ENCODE measurements around the gene POU2F3. TPM values are rescaled to one million over a fixed set of nuclear protein-coding genes. Genes with fewer than 3 reads are reported as not detected.

The POU2F3 gene
- total RNA-seq, 2 donors from 2014 or later = 1.5 to 6.1 TPM

DNA sequence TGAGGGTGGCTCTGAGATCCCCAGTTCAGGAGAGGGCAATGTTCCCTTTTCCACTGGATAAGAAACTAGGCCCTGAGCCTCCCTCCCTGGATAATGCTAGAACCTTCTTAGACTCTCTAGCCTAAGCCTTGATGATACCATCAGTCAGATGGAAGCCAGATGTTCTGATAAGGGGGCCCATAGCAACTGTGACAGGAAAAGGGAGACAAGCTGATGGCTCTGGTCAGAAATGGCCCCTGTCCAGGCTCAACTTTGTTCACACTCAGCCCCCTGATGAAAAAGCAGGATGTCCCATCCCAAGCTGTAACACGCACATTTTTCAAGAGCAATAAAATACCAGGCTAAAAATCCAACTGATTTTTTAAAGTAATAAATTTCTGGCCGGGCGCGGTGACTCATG is 36.3 kb upstream of the POU2F3 start:
- TF ChIP-seq POLR2AphosphoS5 (IDR thresholded peaks at IDR 0.05) (no peak), POLR2A (IDR thresholded peaks at IDR 0.05) (no peak)
- TF ChIP-seq, protein P1, sequence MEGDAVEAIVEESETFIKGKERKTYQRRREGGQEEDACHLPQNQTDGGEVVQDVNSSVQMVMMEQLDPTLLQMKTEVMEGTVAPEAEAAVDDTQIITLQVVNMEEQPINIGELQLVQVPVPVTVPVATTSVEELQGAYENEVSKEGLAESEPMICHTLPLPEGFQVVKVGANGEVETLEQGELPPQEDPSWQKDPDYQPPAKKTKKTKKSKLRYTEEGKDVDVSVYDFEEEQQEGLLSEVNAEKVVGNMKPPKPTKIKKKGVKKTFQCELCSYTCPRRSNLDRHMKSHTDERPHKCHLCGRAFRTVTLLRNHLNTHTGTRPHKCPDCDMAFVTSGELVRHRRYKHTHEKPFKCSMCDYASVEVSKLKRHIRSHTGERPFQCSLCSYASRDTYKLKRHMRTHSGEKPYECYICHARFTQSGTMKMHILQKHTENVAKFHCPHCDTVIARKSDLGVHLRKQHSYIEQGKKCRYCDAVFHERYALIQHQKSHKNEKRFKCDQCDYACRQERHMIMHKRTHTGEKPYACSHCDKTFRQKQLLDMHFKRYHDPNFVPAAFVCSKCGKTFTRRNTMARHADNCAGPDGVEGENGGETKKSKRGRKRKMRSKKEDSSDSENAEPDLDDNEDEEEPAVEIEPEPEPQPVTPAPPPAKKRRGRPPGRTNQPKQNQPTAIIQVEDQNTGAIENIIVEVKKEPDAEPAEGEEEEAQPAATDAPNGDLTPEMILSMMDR (IDR thresholded peaks at IDR 0.05) = no peak
- Histone ChIP-seq H3K4me3 (no peak overlapping the region), H3K9me3 (no peaks in the 10 kb centered on the region), H3K27me3 (replicated peaks; ENCODE audit: insufficient read depth) (no peaks in the 10 kb centered on the region), H3K4me1 (replicated peaks) (peaks cover 3% of the 10 kb centered on the region), H3K36me3 (no peaks in the 10 kb centered on the region), H3K27ac (no peak overlapping the region)
- WGBS = 83% methylated on average over 4 of the region's 4 CpGs
- intact Hi-C loops (cut with DNase I) = no loop called here
- no peak for DNase-seq (ENCODE audit: low spot score)

DNA sequence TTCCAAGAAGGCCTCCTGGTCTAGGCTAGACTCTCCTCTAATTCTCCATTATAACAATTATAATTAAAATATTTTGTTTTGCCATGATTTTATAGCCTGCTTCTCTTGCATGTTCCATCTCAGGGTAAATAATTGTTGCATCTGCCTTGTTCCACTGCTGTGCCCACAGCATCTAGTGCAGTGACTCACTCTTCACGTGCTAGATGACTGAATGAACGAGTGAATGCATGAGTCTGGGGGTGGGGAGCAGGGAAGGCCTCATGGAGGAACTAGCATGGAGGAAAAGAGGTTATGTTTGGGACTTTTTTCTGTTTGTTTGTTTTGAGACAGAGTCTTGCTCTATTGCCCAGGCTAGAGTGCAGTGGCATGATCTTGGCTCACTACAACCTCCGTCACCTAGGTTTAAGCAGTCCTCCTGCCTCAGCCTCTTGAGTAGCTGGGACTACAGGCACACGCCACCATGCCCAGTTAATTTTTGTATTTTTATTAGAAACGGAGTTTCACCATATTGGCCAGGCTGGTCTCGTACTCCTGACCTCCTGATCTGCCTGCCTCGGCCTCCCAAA is 34.3 kb upstream of the POU2F3 start:
- DNase-seq (ENCODE audit: low spot score) = no peak
- 92% methylated on average over 7 of the region's 7 CpGs for WGBS
- intact Hi-C loops (cut with DNase I) = no loop called here
- H3K4me3 ChIP-seq = no peak overlapping the region
- no peaks in the 10 kb centered on the region for H3K9me3 ChIP-seq
- TF ChIP-seq POLR2AphosphoS5 (IDR thresholded peaks at IDR 0.05) = no peak
- TF ChIP-seq POLR2A (IDR thresholded peaks at IDR 0.05) = no peak
- TF ChIP-seq, protein P1 (IDR thresholded peaks at IDR 0.05) = no peak
- no peaks in the 10 kb centered on the region for H3K36me3 ChIP-seq
- H3K27me3 ChIP-seq (replicated peaks; ENCODE audit: insufficient read depth) = no peaks in the 10 kb centered on the region
- no peak overlapping the region for H3K27ac ChIP-seq
- H3K4me1 ChIP-seq (replicated peaks) = peaks cover 3% of the 10 kb centered on the region

DNA sequence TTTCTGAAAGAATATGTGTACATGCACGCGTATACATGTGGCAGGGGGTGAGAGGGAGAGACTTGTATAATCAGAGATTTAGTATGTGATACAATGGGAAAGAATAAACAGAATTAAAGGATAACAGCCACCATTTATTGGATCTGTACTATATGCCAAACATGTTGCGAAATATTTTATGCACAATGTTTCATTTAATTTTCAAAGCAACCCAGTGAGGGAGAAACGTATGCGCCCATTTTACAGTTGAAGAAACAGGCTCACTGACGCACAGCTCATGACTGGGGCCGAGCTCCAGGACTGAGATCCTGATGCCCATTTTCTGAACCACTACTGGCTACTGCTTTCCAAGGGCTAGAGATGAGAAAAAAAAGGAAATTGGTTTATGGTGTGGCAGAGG is 32.4 kb upstream of the POU2F3 start:
- Histone ChIP-seq H3K9me3 (no peaks in the 10 kb centered on the region), H3K4me3 (no peak overlapping the region), H3K36me3 (no peaks in the 10 kb centered on the region), H3K27me3 (replicated peaks; ENCODE audit: insufficient read depth) (no peaks in the 10 kb centered on the region), H3K4me1 (replicated peaks) (peaks cover 3% of the 10 kb centered on the region), H3K27ac (no peak overlapping the region)
- WGBS = 71% methylated on average over 7 of the region's 7 CpGs
- intact Hi-C loops (cut with DNase I) = no loop called here
- peak; percentile 15 for TF ChIP-seq POLR2AphosphoS5 (IDR thresholded peaks at IDR 0.05)
- TF ChIP-seq, protein P1 (IDR thresholded peaks at IDR 0.05) = no peak
- no peak for TF ChIP-seq POLR2A (IDR thresholded peaks at IDR 0.05)
- DNase-seq (ENCODE audit: low spot score) = no peak

DNA sequence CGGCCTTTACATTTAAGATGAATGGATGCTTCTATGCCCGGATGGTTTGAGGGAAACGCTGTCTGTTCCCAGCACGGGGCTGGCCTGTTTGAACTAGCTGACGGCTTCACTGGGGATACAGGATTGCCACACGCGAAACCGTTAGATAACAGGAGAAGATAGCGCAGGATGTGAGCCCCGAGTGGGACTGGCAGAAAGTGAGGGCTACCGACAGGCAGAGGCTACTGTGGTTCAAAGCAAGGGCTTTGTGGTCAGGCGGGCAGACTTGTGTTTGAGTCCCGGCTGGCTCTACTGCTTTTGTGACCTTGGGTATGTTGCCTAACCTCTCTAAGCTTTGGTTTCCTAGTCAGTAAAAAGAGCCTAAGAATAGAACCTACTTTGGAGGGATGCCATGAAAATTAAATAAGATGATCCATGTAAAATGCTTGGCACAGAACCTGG is 31.9 kb upstream of the POU2F3 start:
- TF ChIP-seq POLR2AphosphoS5 (IDR thresholded peaks at IDR 0.05) = no peak
- TF ChIP-seq, protein P1 (IDR thresholded peaks at IDR 0.05) = no peak
- TF ChIP-seq POLR2A (IDR thresholded peaks at IDR 0.05) = no peak
- Histone ChIP-seq H3K27ac (no peak overlapping the region), H3K4me1 (replicated peaks) (peaks cover 3% of the 10 kb centered on the region), H3K9me3 (no peaks in the 10 kb centered on the region), H3K27me3 (replicated peaks; ENCODE audit: insufficient read depth) (no peaks in the 10 kb centered on the region), H3K4me3 (no peak overlapping the region), H3K36me3 (no peaks in the 10 kb centered on the region)
- no peak for DNase-seq (ENCODE audit: low spot score)
- WGBS = 43% methylated on average over 13 of the region's 13 CpGs
- intact Hi-C loops (cut with DNase I) = no loop called here

DNA sequence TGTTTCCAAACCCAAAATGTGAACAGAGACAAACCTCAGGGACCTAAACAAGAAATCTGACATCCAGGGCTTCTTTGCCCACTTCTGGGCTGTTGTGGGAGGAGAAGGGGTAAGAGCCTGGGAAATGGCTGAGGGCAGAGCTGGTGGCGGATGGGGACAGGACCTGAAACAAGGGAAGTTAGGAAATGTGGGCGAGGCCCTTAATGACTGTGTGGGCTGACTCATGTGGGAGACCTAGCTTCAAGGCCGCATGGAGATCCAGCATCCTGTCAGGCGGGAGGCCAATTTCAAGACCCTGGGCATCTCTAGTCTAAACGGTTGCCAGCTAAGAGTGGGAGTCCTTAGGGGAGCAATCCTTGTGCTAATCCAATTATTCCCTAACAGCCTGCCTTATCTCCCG is 31.2 kb upstream of the POU2F3 start:
- no peaks in the 10 kb centered on the region for H3K9me3 ChIP-seq
- WGBS = 68% methylated on average over 6 of the region's 6 CpGs
- DNase-seq (ENCODE audit: low spot score) = no peak

More for the DNA sequence above, 31.2 kb upstream of the POU2F3 start:
- no peaks in the 10 kb centered on the region for H3K36me3 ChIP-seq
- intact Hi-C loops (cut with DNase I) = no loop called here
- TF ChIP-seq, protein P1 (IDR thresholded peaks at IDR 0.05) = no peak
- TF ChIP-seq POLR2AphosphoS5 (IDR thresholded peaks at IDR 0.05) (no peak), POLR2A (IDR thresholded peaks at IDR 0.05) (no peak)
- no peaks in the 10 kb centered on the region for H3K27me3 ChIP-seq (replicated peaks; ENCODE audit: insufficient read depth)
- H3K4me3 ChIP-seq = no peak overlapping the region
- no peak overlapping the region for H3K27ac ChIP-seq
- H3K4me1 ChIP-seq (replicated peaks) = peaks cover 3% of the 10 kb centered on the region
